HFF-Myc (cell line): ENCODE results near the gene GGCX.

Experiments used
- DNase-seq: peaks from one replicate; pipeline ENCODE4 v3.0.0-alpha.2; 2011; ENCODE audit warnings: low read depth; ENCODE audit errors: extremely low read depth
- H3K4me3 ChIP-seq: replicated peaks from 2 replicates; pipeline ENCODE4 v1.5.1; 2011; ENCODE audit warnings: low read depth, mild to moderate bottlenecking, control low read depth, low read length
- CTCF ChIP-seq: IDR thresholded peaks from 2 replicates; pipeline ENCODE4 v1.5.1; 2012; ENCODE audit warnings: mild to moderate bottlenecking, low read depth, low read length, control low read depth; ENCODE audit errors: missing control alignments

GGCX gene

GRCh38 chr2:85584857-85585780 is 23.8 kb upstream of the GGCX start:
- DNase-seq = peak; percentile 61
- peak overlapping the region; percentile 44 for H3K4me3 ChIP-seq
- TF ChIP-seq CTCF = no peak

DNA sequence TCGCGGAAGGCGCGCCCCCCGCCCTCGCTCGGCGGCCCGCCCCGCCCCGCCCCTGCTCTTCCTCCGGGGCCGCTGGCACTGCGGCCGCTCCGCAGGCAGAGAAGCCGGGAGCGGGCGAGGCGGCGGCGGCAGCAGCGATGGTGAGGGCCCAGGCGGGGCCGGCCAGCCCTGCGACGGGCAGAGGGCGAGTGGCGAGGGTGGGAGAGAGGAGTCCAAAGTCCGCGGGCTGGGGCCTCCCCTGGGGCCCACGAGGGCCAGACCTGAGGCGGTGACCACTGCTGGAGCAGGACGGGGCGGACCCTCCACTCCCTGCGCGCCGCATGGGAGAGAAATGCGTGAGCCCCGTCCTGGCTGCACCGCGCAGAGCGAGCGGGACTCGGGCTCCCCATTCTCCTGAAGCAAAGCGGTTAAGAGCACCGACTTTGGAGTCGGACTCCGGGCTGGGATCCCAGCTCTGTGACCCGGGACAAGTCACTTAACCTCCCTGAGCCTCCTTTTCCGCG is 23.1 kb upstream of the GGCX start, which contains the start of gene VAMP5:
Gene VAMP5, plus strand, starts transcription at position 78 of the 503 bp plus-strand sequence. Its CDS starts 60 bp downstream, at position 138.
- TF ChIP-seq CTCF = no peak
- no peak for DNase-seq
- peak within 1 kb of the TSS; percentile 44 for H3K4me3 ChIP-seq

GRCh38 chr2:85583667-85584353 is 22.5 kb upstream of the GGCX start:
- peak overlapping the region; percentile 44 for H3K4me3 ChIP-seq
- DNase-seq = no peak
- TF ChIP-seq CTCF = no peak

DNA sequence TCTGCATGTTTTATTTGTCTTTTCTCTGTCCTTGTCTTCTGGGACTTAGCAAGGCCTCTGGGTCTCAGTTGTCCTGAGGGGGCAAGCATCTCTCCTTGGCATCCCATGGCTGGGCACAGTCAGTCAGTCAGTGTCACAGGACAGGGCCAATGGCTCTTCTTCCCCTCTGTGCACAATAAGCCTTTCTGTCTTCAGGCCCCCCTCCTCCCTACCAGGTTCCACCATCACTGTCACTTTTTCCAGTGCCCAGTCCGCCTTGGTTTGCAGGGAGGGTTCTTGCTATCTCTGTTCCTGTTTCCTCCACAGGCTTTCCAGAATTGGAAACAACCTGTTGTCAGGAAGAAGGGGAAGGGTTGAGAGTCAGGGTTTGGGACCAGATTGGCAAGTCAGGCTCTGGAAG is 21.2 kb upstream of the GGCX start:
- TF ChIP-seq CTCF = no peak
- no peak overlapping the region for H3K4me3 ChIP-seq

GRCh38 chr2:85580206-85580605 is 18.9 kb upstream of the GGCX start:
- H3K4me3 ChIP-seq = no peak overlapping the region
- DNase-seq = no peak
- TF ChIP-seq CTCF = no peak

More for the DNA sequence above, 21.2 kb upstream of the GGCX start:
- DNase-seq = no peak

GRCh38 chr2:85579266-85579935 is 18.1 kb upstream of the GGCX start:
- no peak overlapping the region for H3K4me3 ChIP-seq
- no peak for TF ChIP-seq CTCF
- no peak for DNase-seq
